GM23248 (cell line): Measurements from ENCODE around the gene RRP1. TPM values are rescaled to one million over a fixed set of nuclear protein-coding genes. Genes with fewer than 3 reads are reported as not detected.
"Not testable (repeated sequence)": the region's sequence is repeated elsewhere in the genome, so short reads cannot be mapped to it uniquely, and the experiment has no call there.

Experiments used
- DNase-seq: peaks from one replicate; pipeline ENCODE4 v3.0.0-alpha.2; 2015
- H2AFZ ChIP-seq: fragments of 200-600 bp; sonication (generic); 2 replicates; pipeline ENCODE4 v1.6.1; 2016; ENCODE audit warnings: antibody characterized with exemption
- H3F3A ChIP-seq: fragments of 200-600 bp; sonication (generic); 2 replicates; pipeline ENCODE4 v1.6.1; 2016; ENCODE audit warnings: mild to moderate bottlenecking, antibody characterized with exemption, mixed run types; ENCODE audit not compliant: insufficient read depth
- H3K27ac ChIP-seq: fragments of 200-600 bp; sonication (generic); 2 replicates; pipeline ENCODE4 v1.5.1; 2016; ENCODE audit warnings: mild to moderate bottlenecking
- H3K27me3 ChIP-seq: fragments of 200-600 bp; sonication (generic); replicated peaks from 2 replicates; pipeline ENCODE4 v1.6.1; 2016; ENCODE audit warnings: mild to moderate bottlenecking; ENCODE audit not compliant: insufficient read depth
- H3K36me3 ChIP-seq: fragments of 200-600 bp; sonication (generic); 2 replicates; pipeline ENCODE4 v1.6.1; 2016; ENCODE audit warnings: low read depth, mild to moderate bottlenecking
- H3K4me1 ChIP-seq: fragments of 200-600 bp; sonication (generic); 2 replicates; pipeline ENCODE4 v1.6.1; 2016; ENCODE audit warnings: mild to moderate bottlenecking; ENCODE audit not compliant: insufficient read depth
- H3K4me2 ChIP-seq: fragments of 200-600 bp; sonication (generic); one replicate; pipeline ENCODE4 v1.6.1; 2016; ENCODE audit warnings: mild to moderate bottlenecking; ENCODE audit not compliant: unreplicated experiment
- H3K4me3 ChIP-seq: fragments of 200-600 bp; sonication (generic); 2 replicates; pipeline ENCODE4 v1.5.1; 2016; ENCODE audit warnings: mild to moderate bottlenecking
- H3K79me2 ChIP-seq: fragments of 200-600 bp; sonication (generic); 2 replicates; pipeline ENCODE4 v1.6.1; 2016; ENCODE audit warnings: mild to moderate bottlenecking; ENCODE audit not compliant: insufficient read depth
- H3K9ac ChIP-seq: fragments of 200-600 bp; sonication (generic); 2 replicates; pipeline ENCODE4 v1.6.1; 2016; ENCODE audit warnings: mild to moderate bottlenecking
- H3K9me2 ChIP-seq: fragments of 200-600 bp; sonication (generic); 2 replicates; pipeline ENCODE4 v1.6.1; 2016; ENCODE audit warnings: mixed run types, mild to moderate bottlenecking, moderate library complexity; ENCODE audit not compliant: insufficient read depth
- H3K9me3 ChIP-seq: fragments of 200-600 bp; sonication (generic); one replicate; pipeline ENCODE4 v1.6.1; 2017; ENCODE audit warnings: low read depth
- H4K20me1 ChIP-seq: fragments of 200-600 bp; sonication (generic); 2 replicates; pipeline ENCODE4 v1.6.0; 2016; ENCODE audit not compliant: insufficient read depth
- EZH2 ChIP-seq: fragments of 200-600 bp; sonication (generic); IDR thresholded peaks from 2 replicates; pipeline ENCODE4 v1.6.1; 2018; ENCODE audit warnings: antibody characterized with exemption, mild to moderate bottlenecking; ENCODE audit not compliant: insufficient read depth, poor library complexity, severe bottlenecking
- EZH2phosphoT487 ChIP-seq: fragments of 200-600 bp; sonication (generic); IDR thresholded peaks from 2 replicates; pipeline ENCODE4 v1.6.1; 2018; ENCODE audit warnings: antibody characterized with exemption, moderate library complexity, mild to moderate bottlenecking, low read depth; ENCODE audit not compliant: insufficient read depth
- WGBS, 2 experiments: methylation state at CpG; one replicate each; pipeline ENCODE4 v1.1.6; 2015 to 2017; ENCODE audit warnings: low lambda C conversion rate in 2 of 2, low coverage in 1 of 2; ENCODE audit errors: missing lambda C conversion rate in 2 of 2; 5-methylcytosine and 5-hydroxymethylcytosine counted together
- in situ Hi-C: fragments of 300-500 bp; cut with MboI; formaldehyde crosslinking; loops from 2 replicates; pipeline ENCODE4 v1.15.0; 2020
- polyA plus RNA-seq: library from polyadenylated mRNA; unstranded; fragments of >200 nt; fragmentation: Nextera tagmentation; extraction: Ambion mirVana; gene quantifications from 2 replicates; pipeline ENCODE4 v1.2.1, GENCODE V29; 2016
- total RNA-seq: library from RNA; depleted of rRNA; stranded (reverse); fragments of >200 nt; shearing (Covaris generic); gene quantifications from 2 replicates; pipeline ENCODE4 v1.2.3, GENCODE V29; 2014

Gene RRP1
- total and polyA plus RNA-seq, 2 experiments from 2014 or later = 17.6 to 22.3 TPM

DNA sequence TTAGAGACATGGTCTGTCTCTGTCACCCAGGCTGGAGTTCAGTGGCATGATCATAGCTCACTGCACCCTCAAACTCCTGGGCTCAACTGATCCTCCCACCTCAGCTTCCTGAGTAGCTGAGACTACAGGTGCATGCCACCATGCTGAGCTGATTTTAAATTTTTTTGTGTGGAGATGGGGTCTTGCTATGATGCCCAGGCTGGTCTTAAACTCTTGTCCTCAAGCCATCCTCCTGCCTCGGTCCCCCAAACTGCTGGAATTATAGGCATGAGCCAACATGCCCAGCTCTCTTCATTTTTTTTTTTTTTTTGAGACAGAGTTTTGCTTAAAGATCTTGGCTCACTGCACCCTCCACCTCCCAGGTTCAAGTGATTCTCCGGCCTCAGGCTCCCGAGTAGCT lies 50.9 kb downstream of the RRP1 start:
- H3K79me2 ChIP-seq = no peaks in the 10 kb centered on the region
- in situ Hi-C loops = no loop called here
- H3F3A ChIP-seq = no peaks in the 10 kb centered on the region
- H2AFZ ChIP-seq = no peak overlapping the region
- no peak for DNase-seq
- H3K36me3 ChIP-seq = no peaks in the 10 kb centered on the region
- H3K4me1 ChIP-seq = no peaks in the 10 kb centered on the region
- H3K27ac ChIP-seq = no peak overlapping the region
- no peaks in the 10 kb centered on the region for H3K9me2 ChIP-seq
- H4K20me1 ChIP-seq = no peaks in the 10 kb centered on the region
- H3K27me3 ChIP-seq = peaks cover 10% of the 10 kb centered on the region
- no peak overlapping the region for H3K4me2 ChIP-seq
- TF ChIP-seq EZH2phosphoT487 (no peak), EZH2 (no peak)
- H3K4me3 ChIP-seq = no peak overlapping the region
- no peak overlapping the region for H3K9ac ChIP-seq
- 73 to 84% methylated on average over 3 of the region's 3 CpGs for WGBS, 2 experiments
- H3K9me3 ChIP-seq = no peaks in the 10 kb centered on the region

DNA sequence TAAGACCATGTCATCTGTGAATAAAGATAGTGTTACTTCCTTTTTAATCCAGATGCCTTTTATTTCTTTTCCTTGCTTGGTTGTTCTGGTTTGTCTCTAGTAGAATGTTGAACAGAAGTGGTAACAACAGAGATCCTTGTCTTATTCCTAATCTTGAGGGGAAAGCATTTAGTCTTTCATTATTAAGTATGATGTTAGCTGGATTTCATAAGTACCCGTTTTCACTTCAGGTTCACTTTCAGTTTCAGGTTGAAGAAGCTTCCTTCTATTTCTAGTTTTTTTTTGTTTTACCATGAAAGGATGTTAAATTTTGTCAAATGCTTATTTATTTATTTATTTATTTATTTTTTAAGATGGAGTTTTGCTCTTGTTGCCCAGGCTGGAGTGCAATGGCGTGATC lies 53.4 kb downstream of the RRP1 start:
- no peak overlapping the region for H2AFZ ChIP-seq
- no peaks in the 10 kb centered on the region for H3F3A ChIP-seq
- no peak overlapping the region for H3K4me2 ChIP-seq
- in situ Hi-C loops = no loop called here
- no peaks in the 10 kb centered on the region; the same call in none of the 2 replicates for H3K27me3 ChIP-seq
- H3K9me2 ChIP-seq = no peaks in the 10 kb centered on the region
- no peaks in the 10 kb centered on the region for H3K9me3 ChIP-seq
- no peak overlapping the region for H3K9ac ChIP-seq
- H3K36me3 ChIP-seq = no peaks in the 10 kb centered on the region
- no peaks in the 10 kb centered on the region for H3K4me1 ChIP-seq
- DNase-seq = no peak
- 73 to 81% methylated on average over 2 of the region's 2 CpGs for WGBS, 2 experiments
- TF ChIP-seq EZH2 (no peak), EZH2phosphoT487 (no peak)
- no peak overlapping the region for H3K27ac ChIP-seq
- no peak overlapping the region for H3K4me3 ChIP-seq
- H4K20me1 ChIP-seq = no peaks in the 10 kb centered on the region
- H3K79me2 ChIP-seq = no peaks in the 10 kb centered on the region

GRCh38 chr21:43844906-43845305 lies 55.5 kb downstream of the RRP1 start:
- H3K9ac ChIP-seq, H3K36me3 ChIP-seq, H3K27me3 ChIP-seq, H2AFZ ChIP-seq, H3F3A ChIP-seq, in situ Hi-C loops, H3K4me2 ChIP-seq, H3K9me3 ChIP-seq, H4K20me1 ChIP-seq, H3K9me2 ChIP-seq, H3K4me1 ChIP-seq, H3K27ac ChIP-seq, H3K4me3 ChIP-seq, H3K79me2 ChIP-seq, DNase-seq: not testable (repeated sequence)
- 35 to 42% methylated on average over 5 of the region's 5 CpGs for WGBS, 2 experiments

DNA sequence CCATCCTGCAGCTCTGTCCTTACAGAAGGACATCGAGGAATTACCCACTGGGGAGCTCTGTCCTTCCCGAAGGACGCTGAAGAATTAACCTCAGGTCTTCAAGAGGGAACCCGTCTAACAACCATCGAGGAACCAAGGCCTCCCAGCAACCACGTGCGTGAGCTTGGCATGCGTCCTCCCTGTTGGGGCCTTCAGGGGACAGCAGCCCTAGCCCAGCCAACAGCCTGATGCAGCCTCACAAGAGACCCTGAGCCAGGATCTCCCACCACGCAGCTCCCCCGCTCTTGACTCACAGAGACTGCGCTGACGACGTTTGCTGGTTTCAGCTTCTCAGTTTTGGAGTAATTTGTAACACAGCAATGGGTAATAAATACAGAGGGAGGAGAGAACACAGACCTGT lies 56.0 kb downstream of the RRP1 start:
- no peaks in the 10 kb centered on the region for H3K36me3 ChIP-seq
- no peaks in the 10 kb centered on the region for H3K27me3 ChIP-seq
- WGBS, 2 experiments = 76 to 81% methylated on average over 13 of the region's 13 CpGs
- no peak for DNase-seq
- no peaks in the 10 kb centered on the region for H3K9me3 ChIP-seq
- TF ChIP-seq EZH2phosphoT487 (no peak), EZH2 (no peak)
- no peak overlapping the region for H3K9ac ChIP-seq
- H3K79me2 ChIP-seq = no peaks in the 10 kb centered on the region
- H3K4me2 ChIP-seq = no peak overlapping the region
- H4K20me1 ChIP-seq = no peaks in the 10 kb centered on the region
- in situ Hi-C loops = no loop called here
- no peaks in the 10 kb centered on the region for H3K9me2 ChIP-seq
- no peak overlapping the region for H2AFZ ChIP-seq
- no peaks in the 10 kb centered on the region for H3K4me1 ChIP-seq
- H3K27ac ChIP-seq = no peak overlapping the region
- H3F3A ChIP-seq = no peaks in the 10 kb centered on the region
- no peak overlapping the region for H3K4me3 ChIP-seq

- H3K27me3 ChIP-seq = no peaks in the 10 kb centered on the region
- no peaks in the 10 kb centered on the region for H3K79me2 ChIP-seq
- 83 to 84% methylated on average over 6 of the region's 6 CpGs for WGBS, 2 experiments
- no peak overlapping the region for H3K27ac ChIP-seq
- H3K4me1 ChIP-seq = no peaks in the 10 kb centered on the region
- TF ChIP-seq EZH2 (no peak), EZH2phosphoT487 (no peak)
- H4K20me1 ChIP-seq = no peaks in the 10 kb centered on the region
- H3K36me3 ChIP-seq = no peaks in the 10 kb centered on the region
- no peak overlapping the region for H2AFZ ChIP-seq
- H3K9ac ChIP-seq = no peak overlapping the region
- no peaks in the 10 kb centered on the region for H3F3A ChIP-seq
- no peak overlapping the region for H3K4me3 ChIP-seq
- H3K9me2 ChIP-seq = no peaks in the 10 kb centered on the region
- in situ Hi-C loops = no loop called here
- no peak for DNase-seq
- H3K9me3 ChIP-seq = no peaks in the 10 kb centered on the region
- no peak overlapping the region for H3K4me2 ChIP-seq
Measured at GRCh38 chr21:43846430-43846829, 57.1 kb downstream of the RRP1 start.
